ENCODE data around the gene NOL3.

Gene NOL3

DNA sequence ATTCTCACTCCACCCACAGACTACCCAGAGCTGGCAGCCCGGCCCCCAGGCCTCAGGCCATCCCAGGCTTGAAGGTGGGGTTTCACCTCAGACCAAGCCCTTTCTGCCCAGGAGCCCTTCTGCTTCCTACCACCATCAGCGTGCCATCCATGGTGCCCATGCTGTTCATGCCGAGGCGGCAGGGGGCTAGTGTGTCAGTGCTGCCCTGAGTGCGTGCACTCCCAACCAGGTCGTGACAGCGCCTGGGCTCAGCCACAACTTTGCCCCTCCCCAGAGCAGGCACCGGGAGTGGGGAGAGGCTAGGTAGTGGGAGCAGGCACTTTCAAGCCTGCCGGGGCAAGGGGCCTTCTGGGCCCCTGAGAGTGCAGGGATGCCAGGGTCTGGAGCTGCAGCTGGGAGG lies 28.0 kb upstream of the NOL3 start:
- TF ChIP-seq, protein P1, sequence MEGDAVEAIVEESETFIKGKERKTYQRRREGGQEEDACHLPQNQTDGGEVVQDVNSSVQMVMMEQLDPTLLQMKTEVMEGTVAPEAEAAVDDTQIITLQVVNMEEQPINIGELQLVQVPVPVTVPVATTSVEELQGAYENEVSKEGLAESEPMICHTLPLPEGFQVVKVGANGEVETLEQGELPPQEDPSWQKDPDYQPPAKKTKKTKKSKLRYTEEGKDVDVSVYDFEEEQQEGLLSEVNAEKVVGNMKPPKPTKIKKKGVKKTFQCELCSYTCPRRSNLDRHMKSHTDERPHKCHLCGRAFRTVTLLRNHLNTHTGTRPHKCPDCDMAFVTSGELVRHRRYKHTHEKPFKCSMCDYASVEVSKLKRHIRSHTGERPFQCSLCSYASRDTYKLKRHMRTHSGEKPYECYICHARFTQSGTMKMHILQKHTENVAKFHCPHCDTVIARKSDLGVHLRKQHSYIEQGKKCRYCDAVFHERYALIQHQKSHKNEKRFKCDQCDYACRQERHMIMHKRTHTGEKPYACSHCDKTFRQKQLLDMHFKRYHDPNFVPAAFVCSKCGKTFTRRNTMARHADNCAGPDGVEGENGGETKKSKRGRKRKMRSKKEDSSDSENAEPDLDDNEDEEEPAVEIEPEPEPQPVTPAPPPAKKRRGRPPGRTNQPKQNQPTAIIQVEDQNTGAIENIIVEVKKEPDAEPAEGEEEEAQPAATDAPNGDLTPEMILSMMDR (IDR thresholded peaks at IDR 0.05; ENCODE audit: low read depth, low read length, missing control alignments): no peak
- no peak for DNase-seq (ENCODE audit: extremely low read depth, low read depth)
- H3K4me3 ChIP-seq (replicated peaks; ENCODE audit: low read depth, low read length): no peak overlapping the region

DNA sequence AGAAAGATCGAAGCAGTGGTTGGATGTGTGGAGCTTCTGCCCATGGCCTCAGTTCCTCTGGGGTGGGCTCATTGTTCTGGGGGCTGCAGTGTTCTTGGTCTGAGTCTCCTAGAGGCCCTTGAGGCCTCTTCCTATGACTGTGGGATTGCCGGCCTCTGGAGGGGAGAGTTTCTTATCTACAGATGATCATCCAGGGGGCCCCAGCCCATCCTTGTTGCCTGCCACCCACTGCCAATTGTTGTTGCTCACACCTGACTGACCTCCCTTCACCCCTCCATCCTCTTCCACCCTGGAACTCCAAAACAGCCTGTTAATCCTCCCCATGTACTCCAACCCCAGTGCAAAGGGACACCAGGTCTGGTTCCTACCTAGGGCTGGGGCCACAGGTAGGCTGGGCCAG lies 25.4 kb upstream of the NOL3 start:
- H3K4me3 ChIP-seq (replicated peaks; ENCODE audit: low read depth, low read length): no peak overlapping the region
- TF ChIP-seq, protein P1 (IDR thresholded peaks at IDR 0.05; ENCODE audit: low read depth, low read length, missing control alignments): no peak
- no peak for DNase-seq (ENCODE audit: extremely low read depth, low read depth)

DNA sequence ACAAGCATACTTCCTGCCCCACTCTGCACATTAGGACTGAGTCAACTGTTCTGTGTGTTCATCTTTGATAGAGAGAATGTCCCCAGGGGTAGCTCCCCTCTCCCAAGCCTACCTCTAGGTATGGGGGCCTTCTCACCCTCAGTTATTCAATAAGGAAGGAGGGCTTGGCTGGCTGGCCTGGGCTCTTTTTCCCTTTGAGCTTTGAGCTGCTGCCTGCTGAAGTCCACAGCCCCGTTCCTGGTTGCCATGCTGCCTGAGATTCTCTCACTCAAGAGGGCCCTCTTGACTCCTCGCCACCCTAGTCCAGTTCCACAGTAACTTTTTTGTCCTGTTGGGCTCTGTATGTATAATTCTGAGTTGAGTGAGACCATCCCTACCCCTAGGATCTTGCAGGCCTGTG lies 24.6 kb upstream of the NOL3 start:
- H3K4me3 ChIP-seq (replicated peaks; ENCODE audit: low read depth, low read length): no peak overlapping the region
- TF ChIP-seq, protein P1 (IDR thresholded peaks at IDR 0.05; ENCODE audit: low read depth, low read length, missing control alignments): no peak
- no peak for DNase-seq (ENCODE audit: extremely low read depth, low read depth)

DNA sequence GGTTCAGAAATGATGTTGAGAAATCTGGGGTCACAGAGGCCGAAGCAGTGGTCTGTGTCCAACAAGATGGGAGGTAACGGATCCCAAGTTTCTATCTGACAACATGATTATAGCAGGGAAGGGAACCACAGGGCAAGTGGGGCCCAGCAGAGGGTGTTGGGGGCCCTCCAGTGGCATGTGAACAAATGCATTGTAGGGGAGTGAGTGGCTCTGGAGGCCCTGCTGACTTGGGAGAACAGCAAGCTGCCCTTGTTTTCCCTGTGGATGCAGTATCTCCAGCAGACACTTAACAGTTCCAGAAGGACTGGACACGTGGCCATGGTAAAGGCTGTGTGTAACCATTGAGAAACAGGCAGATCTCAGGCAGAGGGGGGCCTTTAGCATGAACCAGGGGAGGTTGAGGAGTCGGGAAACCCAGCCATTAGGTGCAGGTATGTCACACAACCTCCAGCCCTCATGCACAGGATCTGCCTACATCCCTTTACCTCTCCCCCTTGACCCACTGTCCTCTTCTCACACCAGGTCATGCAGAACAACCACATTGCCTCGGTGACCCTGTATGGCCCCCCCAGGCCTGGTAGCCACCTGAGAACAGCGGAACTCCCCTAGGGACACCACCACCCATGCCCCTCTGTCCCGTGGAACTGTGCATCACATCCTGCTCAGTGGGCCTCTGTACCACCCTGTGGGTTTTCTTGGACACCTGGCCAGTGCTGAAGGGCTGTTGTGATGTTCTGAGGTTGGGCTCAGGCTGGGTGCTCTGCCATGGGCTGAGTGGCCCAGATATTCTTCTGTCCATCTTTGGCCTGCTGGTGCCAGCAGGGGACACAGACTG lies 23.6 kb upstream of the NOL3 start:
- no peak overlapping the region for H3K4me3 ChIP-seq (replicated peaks; ENCODE audit: low read depth, low read length)
- no peak for DNase-seq (ENCODE audit: extremely low read depth, low read depth)
- TF ChIP-seq, protein P1 (IDR thresholded peaks at IDR 0.05; ENCODE audit: low read depth, low read length, missing control alignments): no peak

DNA sequence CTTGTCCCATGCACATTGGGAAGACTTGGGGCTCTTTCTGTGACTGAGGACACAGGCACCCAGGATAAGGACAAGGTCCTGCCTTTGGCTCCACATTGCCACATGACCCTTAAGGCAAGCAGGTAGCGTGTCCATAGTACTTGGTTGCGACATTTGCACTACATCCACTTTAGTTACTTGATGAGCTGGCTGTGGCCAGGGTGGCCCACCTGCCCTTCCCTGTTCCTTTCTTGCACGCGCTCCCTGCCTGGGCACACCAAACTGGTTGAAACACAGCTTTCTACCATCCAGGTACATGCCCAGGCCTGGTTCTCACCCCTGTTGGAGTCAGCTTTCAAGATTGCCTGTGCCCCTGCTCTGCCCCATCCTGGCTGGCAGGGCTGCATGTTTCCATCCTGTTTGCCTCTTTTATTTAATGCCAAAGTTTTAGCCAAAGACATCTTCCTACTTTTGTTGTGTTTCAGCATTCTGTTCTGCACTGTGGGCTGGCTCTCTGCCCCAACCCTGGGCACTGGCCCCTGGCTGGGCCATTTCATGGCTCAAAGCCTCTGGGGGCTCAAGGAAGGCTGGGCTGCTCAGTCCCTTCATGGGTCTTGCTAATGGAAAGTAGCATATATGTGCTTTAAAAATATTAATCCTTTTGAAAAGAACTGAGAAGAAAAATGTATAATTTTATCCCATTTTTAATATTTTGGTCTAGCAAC lies 22.7 kb upstream of the NOL3 start:
- no peak for DNase-seq (ENCODE audit: extremely low read depth, low read depth)
- no peak overlapping the region for H3K4me3 ChIP-seq (replicated peaks; ENCODE audit: low read depth, low read length)
- TF ChIP-seq, protein P1 (IDR thresholded peaks at IDR 0.05; ENCODE audit: low read depth, low read length, missing control alignments): no peak

DNA sequence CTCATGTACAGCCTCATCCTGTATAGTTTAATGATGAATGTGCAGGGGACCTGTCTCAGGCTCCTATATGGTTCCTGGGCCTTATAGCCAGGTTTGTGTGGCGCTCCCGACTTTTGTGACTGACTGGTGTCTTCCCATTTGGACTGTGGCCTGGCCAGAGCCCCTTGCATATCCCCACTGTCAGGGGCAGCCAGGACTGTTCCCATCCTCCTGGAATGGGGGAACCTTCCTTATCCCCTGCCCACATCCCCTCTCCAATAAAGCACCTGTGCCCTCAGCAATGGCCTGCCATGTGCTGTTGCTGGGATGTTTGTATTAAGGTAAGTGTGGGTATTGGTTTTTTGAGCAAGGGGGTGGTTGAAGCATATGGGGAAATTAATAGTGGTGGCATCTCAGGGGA lies 22.1 kb upstream of the NOL3 start:
- H3K4me3 ChIP-seq (replicated peaks; ENCODE audit: low read depth, low read length): no peak overlapping the region
- no peak for DNase-seq (ENCODE audit: extremely low read depth, low read depth)
- TF ChIP-seq, protein P1 (IDR thresholded peaks at IDR 0.05; ENCODE audit: low read depth, low read length, missing control alignments): no peak

Measured in HFF-Myc (cell line).